Nucleus accumbens (tissue), 56 donors: Measurements from ENCODE around the gene AQP7.
A peak's percentile ranks its signal among the peaks of the same experiment; 100 is the strongest.
"Not testable (repeated sequence)": the region's sequence is repeated elsewhere in the genome, so short reads cannot be mapped to it uniquely, and the experiment has no call there.

Experiments
- DNase-seq, 56 donors: peaks; one replicate each; lab custom pipeline; 2025; lab: John Stamatoyannopoulos, UW

The AQP7 gene

GRCh38 chr9:33377089-33377715 lies 25.2 kb downstream of the AQP7 start:
- DNase-seq, result no peak

GRCh38 chr9:33375841-33376321 lies 26.5 kb downstream of the AQP7 start:
- DNase-seq, result no peak

- peak in 5 of 56 donors; percentile 10 to 38 (median 31) for DNase-seq
Measured at GRCh38 chr9:33375238-33375840, 27.0 kb downstream of the AQP7 start.

- peak in 47 of 56 donors; percentile 2 to 87 (median 43) for DNase-seq
Measured at GRCh38 chr9:33374634-33375237, 27.6 kb downstream of the AQP7 start.

- no peak for DNase-seq
Measured at GRCh38 chr9:33374190-33374589, 28.2 kb downstream of the AQP7 start.

GRCh38 chr9:33372900-33373299 lies 29.5 kb downstream of the AQP7 start:
- DNase-seq, result no peak

GRCh38 chr9:33366979-33367480 lies 35.3 kb downstream of the AQP7 start:
- no peak for DNase-seq

GRCh38 chr9:33364814-33365213 lies 37.6 kb downstream of the AQP7 start:
- DNase-seq, result not testable (repeated sequence)

- no peak for DNase-seq
Measured at GRCh38 chr9:33364127-33364526, 38.2 kb downstream of the AQP7 start.

- not testable (repeated sequence) for DNase-seq
Measured at GRCh38 chr9:33358641-33359040, 43.7 kb downstream of the AQP7 start.

GRCh38 chr9:33355933-33356332 lies 46.4 kb downstream of the AQP7 start:
- DNase-seq, result no peak

GRCh38 chr9:33354651-33355211 lies 47.6 kb downstream of the AQP7 start:
- no peak for DNase-seq

GRCh38 chr9:33351547-33351946 lies 50.8 kb downstream of the AQP7 start:
- no peak for DNase-seq

- DNase-seq, result no peak
Measured at GRCh38 chr9:33350310-33350709, 52.1 kb downstream of the AQP7 start.

- no peak for DNase-seq
Measured at GRCh38 chr9:33349743-33350142, 52.6 kb downstream of the AQP7 start.

GRCh38 chr9:33348998-33349397 lies 53.4 kb downstream of the AQP7 start:
- DNase-seq, result no peak

GRCh38 chr9:33346564-33346963 lies 55.8 kb downstream of the AQP7 start:
- no peak for DNase-seq

- DNase-seq, result no peak
Measured at GRCh38 chr9:33344145-33344544, 58.2 kb downstream of the AQP7 start.

GRCh38 chr9:33341182-33341581 lies 61.2 kb downstream of the AQP7 start:
- no peak for DNase-seq

GRCh38 chr9:33340186-33340585 lies 62.2 kb downstream of the AQP7 start:
- no peak for DNase-seq
